NK-92 (cell line): ENCODE measurements around the gene B4GALT6.
"Not testable (repeated sequence)": the region's sequence is repeated elsewhere in the genome, so short reads cannot be mapped to it uniquely, and the experiment has no call there.

Experiments
- DNase-seq: peaks from one replicate; lab custom pipeline; 2025; ENCODE audit not compliant: unreplicated experiment; lab: John Stamatoyannopoulos, UW

B4GALT6 gene, protein sequence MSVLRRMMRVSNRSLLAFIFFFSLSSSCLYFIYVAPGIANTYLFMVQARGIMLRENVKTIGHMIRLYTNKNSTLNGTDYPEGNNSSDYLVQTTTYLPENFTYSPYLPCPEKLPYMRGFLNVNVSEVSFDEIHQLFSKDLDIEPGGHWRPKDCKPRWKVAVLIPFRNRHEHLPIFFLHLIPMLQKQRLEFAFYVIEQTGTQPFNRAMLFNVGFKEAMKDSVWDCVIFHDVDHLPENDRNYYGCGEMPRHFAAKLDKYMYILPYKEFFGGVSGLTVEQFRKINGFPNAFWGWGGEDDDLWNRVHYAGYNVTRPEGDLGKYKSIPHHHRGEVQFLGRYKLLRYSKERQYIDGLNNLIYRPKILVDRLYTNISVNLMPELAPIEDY

DNA sequence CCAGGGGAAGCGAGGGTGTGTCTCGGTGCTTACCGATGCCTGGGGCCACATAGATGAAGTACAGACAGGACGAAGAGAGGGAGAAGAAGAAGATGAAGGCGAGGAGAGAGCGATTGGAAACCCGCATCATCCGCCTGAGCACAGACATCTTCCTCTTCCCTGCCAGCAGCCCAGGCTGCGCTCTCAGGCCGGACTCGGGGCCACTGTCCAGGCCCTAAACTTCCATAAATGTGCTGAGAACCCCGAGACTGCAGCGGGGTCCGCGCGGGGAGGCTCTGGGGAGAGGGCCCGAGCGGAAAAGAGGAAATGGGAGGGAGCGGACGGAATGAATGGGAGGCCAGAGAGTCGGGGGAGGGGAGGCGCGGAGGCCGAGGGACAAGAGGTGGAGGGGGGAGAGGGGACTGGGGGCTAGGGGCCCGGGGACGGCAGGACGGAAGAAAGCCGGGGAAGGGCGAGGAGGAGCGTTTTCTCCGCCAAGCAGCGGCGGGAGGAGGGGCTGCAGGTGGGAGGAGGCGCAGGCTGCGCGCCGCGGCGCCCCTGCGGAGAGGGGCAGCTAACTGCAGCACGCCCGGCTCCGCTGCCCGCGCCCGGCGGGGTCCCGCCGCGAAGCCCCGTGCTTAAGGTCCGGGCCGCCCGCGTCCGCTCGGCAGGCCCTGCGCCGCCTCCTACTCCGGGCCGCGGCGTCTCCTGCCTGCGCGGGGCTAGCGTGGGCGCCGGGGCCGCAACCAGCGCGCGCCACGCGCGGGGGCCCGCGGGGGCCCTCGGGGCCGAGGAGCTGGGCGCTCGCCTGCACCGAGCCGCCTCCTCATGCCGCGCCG is at the start of gene B4GALT6:
Gene B4GALT6 (minus strand): TSS at position 303 of the 818 bp plus-strand sequence. CDS start 155 bp downstream, at position 148.
- no peak for DNase-seq

DNA sequence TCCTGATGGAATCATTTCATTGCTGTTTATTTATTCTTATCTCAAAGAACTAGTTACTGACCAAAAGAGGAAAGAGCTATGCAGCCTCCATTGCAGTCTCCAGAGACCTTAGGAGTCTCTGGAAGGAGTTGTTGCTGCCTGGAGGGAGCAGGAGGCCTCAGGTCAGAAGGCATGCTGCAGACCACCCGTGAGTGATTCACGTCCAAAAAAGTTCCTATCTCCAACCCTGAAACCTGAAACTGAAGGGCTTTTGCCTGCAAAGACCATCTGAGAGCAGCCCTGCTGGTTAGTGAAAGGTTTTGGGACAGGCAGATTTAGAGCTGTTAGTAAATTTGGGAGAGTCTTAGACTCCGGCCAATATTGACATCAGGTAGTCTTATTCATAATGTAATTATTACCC is 47.2 kb upstream of the B4GALT6 start:
- DNase-seq: no peak

DNA sequence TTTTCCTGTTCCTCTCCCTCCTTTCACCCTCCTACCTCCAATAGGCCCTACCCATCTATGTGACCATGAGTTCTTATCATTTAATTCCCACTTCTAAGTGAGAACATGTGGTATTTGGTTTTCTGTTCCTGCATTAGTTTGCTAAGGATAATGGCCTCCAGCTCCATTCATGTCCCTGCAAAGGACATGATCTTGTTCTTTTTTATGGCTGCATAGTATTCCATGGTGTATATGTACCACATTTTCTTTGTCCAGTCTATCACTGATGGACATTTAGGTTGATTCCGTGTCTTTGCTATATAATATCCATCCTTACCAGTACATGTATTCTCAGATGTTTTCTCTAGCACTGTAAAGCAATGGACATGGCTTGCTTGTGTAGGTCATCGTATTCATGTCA is 44.8 kb upstream of the B4GALT6 start:
- DNase-seq: not testable (repeated sequence)

DNA sequence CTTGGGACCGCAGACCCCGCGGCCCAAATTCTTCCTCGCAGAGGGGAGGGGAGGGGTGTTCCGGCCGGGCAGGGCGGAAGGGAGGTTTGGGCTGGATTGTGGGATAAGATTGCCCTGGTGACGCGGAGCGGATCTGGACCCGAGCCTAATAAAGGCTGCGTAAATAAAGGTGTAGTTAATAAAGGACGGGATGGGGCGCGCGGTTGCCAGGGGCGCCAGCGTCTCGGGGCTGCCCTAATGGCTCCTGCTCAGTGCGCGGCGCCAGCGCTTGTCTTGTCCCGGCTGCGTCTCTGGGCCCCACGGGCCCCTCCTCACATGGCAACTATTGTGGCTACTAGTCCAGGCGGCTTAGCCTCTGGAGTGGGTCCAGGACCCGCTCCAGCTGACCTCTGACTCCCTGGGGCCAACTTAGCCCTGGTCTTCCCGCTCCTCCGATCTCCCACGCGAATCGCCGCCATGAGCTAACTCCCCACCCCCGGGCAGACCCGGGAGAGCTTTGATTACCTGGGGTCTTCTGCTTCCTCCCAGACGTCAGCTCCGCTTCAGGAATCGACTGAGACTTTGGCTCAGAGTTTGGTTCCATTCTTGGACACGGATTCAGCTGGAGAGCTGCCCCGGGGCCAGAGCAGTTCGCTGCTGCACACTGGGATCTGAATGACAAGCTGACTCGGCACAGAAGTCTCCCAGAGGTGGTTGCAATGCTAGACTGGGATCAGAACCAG is 39.8 kb upstream of the B4GALT6 start:
- DNase-seq: no peak

DNA sequence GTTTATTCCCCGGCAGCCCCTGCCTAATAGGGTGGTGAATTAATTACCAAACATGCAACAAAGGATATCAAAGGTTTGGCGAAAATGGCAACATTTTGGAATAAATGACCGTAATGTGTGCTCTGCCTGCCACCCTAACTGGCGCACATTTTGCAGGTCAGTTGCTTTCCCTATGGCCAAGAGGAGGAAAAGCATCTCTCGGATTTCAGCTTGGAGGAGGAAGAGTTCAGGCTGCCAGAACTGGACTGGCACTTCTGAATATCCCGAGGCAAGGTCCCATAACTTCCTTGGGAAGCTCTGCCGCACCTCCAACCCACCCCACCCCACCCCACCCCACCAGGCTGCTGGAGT is 39.2 kb upstream of the B4GALT6 start:
- DNase-seq: no peak

DNA sequence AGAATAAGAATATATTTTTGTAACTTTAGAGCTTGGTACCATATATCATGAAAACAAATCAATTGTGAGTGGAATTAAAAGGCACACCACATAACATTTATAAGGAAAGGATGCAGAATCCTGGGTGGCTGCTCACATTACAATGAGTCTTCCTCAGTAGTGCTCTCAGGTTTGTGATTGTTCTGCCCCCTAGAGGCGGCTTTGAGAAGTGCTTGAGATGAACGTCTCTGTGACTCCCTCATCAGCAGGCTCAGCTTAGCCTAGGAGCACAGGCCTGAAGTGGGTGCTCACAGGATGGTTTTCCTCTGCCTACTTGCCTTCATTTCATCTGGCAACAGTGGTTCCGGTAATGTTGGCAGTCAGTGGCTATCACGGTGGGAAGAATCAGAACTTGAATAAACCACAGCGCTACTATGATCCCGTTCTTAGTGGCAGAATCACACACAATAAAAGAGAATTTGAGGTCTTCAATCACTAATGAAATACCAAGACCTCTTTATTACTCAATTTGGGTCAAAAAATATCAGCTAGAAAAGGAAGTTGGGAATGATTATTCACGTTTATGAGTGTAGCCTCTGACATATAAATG is 38.1 kb upstream of the B4GALT6 start:
- no peak for DNase-seq

DNA sequence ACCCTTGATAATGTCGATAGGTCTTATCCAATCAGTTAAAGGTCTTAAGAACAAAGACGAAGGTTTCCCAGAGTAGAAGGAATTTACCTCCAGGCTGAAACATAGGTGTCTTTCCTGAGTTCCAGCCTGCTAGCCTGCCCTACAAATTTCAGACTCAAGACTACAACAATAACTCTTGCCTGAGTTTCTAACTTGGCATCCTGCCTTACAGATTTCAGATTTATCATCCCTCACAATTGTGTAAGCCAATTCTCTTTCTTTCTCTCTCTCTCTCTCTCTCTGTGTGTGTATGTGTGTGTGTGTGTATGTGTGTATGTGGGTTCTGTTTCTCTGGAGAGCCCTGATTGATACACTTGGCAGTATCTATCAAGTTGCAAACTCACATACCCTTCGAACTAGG is 37.2 kb upstream of the B4GALT6 start:
- DNase-seq: no peak

DNA sequence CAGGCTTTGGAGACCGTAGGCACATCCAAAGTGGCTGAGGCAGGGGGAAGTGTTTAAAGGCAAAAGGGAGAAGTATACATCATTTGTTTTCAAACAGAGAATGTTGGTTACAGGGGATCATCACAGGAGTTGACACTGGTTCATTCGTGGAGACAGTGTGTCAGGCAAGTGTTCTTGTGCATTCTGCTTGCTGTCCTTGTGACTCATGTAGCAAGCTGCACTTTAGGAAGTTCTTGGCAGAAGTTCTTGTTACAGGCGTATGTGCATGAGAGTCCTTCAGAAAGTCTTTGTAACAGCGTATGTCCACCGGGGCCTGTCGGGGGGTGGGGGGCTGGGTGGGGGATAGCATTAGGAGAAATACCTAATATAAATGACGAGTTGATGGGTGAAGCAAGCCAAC is 36.5 kb upstream of the B4GALT6 start:
- DNase-seq: no peak

DNA sequence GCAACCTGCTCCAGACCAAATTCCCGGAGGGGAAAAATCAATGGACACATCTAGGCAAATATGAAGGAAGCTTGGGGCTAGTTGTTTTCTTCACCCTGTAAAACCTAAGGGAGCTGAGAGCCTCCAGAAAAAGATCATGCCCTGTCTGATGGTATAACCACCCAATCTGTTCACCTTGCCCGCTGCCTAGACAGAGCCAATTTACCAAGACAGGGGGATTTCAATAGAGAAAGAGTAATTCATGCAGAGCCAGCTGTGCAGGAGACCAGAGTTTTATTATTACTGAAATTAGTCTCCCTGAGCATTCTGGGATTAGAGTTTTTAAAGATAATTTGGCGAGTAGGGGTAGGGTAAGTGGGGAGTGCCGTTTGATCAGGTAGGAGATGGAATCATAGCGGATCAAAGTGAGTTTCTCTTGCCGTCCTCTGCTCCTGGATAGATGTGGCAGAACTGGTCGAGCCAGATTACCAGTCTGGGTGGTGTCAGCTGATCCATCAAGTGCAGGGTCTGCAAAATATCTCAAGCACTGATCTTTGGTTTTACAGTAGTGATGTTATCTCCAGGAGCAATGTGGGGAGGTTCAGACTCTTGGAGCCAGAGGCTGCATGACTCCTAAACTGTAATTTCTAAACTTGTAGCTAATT is 35.1 kb upstream of the B4GALT6 start:
- DNase-seq: no peak

DNA sequence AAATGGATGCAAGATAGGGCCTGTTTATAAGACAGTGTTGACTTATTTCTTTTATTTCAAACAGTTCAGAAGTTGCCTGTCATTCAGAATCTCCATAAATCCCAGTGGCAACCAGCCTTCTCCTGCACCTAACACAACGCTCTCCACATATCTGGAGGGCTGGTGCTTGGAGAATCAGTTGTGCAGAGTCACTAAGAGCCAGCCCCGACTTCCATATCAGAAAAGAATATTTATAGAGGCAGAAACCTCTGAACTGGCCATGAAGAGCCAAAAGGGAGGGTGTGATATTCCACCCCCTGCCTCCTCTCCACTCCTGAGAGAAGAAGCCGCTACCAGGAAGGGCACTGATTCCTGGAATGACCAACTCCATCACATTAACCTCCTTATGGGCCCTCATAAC is 34.0 kb upstream of the B4GALT6 start:
- no peak for DNase-seq

DNA sequence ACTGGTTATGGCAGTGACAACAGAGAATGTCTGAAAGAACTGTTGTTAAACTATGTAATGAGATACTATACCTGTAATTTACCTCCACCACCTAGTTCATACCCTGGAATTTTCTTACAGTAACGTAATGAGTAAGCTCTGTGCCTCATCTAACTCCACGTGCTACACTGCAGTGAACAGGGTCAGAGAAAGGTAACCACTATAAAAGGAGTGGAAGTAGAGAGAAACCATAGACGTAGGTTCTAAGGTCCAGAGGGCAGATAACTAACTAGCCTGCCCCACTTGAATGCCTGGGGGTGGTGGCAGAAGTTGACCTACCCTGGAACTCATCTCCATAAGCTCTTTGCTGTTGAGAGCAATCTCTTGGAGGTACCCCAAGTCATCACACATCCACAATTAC is 32.0 kb upstream of the B4GALT6 start:
- no peak for DNase-seq

DNA sequence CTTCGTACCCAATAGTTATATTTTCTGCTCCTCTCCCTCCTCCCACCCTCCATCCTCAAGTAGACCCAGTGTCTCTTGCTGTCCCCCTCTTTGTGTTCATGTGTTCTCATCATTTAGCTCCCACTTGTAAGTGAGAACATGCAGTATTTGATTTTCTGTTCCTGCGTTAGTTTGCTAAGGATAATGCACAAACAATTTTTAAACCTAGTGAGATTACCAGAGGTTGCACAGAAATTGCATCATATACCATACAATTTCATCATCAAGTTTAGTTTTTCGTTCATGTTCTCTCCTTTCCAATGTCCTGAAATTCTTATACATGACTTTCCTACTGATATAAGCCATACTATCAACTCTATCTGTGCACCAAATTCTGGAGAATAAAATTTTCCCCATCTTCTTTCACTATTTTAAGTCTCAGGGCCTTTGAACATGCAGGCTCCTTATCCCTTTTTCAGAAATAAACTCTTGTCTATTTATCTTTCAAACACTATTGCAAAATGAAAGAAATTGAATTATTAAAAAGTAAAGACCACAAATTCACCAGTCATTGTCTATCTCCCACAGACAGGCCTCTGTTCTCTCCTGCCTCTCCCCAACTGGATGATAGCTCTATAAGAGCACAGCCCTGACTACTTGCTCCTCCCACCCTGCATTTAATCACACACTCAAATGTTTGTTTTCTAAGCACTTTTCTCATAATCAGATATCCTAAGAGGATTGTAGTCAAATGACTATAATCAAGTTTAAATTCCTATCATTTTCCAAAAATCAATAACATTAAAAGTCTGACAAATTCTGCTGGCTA is 27.2 kb upstream of the B4GALT6 start:
- DNase-seq: no peak

DNA sequence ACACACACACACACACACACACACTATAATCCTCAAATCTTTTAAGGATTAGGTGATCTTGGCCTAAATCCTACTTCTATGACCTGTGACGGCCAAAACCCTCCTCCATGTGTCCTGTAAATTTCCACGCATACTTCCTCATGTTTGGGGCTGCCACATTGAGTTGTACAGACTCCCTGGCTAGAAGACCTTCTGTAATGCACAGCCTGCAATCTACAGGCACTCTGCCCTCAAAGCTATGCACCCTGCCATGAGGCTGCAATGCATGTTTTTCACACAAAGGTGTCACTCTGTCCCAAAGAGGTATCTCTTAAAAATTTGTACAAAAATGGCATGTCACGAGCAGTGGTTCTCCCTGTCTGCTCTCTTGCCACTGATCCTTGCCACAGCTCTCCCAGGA is 26.4 kb upstream of the B4GALT6 start:
- no peak for DNase-seq

DNA sequence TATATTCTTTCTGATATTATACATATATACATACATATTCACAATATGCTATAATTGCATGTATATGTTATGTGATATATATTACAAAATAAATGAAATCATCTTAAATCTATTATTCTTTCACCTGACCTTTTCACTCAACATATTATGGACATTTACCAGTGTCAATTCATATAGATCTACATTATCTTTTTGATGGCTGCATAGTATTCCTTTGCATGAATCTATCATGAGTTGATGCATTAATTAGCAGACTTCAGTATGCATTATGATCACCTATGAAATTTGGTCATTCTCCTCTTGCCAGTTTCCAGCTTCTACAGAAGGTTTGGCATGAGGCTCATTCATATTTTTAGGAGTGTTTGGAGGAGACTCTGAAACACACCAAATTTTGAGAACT is 23.4 kb upstream of the B4GALT6 start:
- DNase-seq: no peak

DNA sequence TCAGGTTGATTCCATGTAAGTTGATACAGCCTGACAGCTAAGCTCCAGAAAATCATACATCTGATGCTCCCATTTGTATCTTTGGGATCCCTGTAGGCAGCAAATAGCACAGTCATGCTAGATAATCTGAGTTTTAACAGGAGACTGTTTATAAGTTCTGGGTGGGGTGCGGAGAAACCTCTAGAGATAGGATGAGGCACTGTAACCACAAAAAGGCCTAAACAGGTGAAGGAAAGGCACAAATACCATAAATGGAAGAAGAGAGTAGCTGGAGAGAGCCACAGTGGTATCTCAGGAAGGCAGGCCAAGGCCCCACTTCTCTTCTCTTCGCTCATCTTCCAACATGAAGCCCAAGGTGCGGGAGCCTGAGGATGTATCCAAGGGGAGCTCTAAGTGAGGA is 18.1 kb upstream of the B4GALT6 start:
- DNase-seq: no peak

DNA sequence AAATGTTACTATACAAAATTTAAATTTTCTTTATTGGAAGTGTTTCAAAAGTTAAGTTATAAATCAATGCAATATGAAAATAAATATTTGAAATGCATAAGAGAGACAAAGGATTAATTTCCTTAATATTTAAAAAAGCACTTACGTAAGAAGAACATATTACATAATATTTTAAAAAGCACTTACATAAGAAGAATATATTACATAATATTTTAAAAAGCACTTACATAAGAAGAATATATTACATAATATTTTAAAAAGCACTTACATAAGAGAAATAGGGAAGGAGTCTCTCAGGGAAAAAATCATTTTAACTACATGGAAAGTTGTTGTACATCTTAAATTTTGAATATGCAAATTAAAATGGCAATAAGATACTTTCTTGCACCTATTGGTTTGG is 17.4 kb upstream of the B4GALT6 start:
- no peak for DNase-seq

DNA sequence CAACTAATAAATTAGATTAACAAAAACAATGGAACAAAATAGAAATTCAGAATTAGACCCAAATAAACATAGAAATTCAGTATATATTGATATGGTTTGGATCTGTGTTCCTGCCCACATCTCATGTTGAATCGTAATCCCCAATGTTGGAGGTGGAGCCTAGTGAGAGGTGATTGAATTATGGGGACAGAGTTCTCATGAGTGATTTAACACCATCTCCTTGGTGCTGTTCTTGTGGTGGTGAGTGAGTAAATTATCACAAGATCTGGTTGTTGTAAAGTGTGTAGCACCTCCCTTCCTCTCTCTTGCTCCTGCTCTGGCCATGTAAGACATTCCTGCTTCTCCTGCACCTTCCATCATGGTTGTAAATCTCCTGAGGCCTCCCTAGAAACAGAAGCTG is 16.6 kb upstream of the B4GALT6 start:
- DNase-seq: no peak

DNA sequence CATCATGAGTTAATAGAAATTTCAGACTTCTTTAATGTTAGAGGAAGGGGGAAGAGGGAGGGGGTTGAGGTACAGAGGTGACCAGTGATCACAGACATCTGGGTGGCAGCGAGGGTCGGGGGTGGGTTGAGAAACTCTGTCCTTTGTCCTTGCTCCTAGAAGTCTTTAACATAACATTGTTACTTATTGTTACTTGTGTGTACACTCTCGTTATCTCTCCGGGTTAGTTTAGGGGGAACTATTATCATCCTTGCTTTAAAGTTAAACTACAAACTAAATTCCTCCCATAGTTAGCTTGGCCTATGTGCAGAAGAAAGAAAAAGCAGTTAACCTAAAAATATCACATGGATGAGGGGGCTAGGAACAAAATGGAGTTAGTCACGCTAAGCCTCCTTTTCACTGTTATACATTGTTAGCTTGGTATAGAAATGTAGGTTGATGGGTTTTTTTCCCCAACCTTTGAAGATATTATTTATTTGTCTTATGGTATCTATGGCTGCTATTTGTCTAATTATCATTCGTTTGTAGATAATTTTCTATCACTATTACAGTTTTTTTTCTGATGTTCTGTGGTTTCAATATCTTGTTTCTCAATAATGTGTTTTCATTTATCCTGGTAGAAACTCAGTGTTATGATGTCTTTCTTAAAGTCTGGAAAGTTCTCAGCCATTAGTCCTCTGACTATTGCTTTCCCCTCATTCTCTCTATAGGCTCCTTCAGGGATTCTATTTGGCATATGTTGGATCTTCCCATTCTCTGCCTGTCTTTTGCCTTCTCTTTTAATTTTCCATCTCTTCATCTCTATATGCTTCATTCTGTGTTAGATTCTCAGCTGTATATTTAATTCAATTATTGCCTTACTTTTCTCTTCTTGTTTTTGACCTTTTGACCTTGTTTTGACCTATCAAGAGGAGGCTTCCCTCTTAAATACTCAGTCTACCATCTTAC is 13.2 kb upstream of the B4GALT6 start:
- no peak for DNase-seq

DNA sequence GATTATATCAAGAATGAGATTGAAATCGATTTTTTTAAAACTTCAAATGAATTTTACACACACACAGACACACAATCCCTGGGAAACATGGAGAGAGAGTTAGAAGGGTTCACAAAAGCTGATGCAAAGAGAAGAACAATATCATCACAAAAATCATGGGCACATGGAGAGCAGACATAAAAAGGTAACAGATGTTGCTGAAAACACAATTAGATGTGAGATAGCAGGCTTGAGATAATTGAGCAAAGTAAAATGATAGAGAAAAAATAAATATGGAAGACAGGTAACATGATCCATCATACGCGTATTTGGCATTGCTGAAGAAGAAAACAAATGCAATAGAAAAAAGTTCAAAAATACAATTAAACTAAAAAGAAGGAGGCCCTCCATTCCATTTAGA is 11.6 kb upstream of the B4GALT6 start:
- no peak for DNase-seq
